Endothelial cell of umbilical vein (primary cell): ENCODE results near the gene SH3PXD2B. TPM values are rescaled to one million over a fixed set of nuclear protein-coding genes. Genes with fewer than 3 reads are reported as not detected.

ENCODE experiments used
- BruUV-seq: library from RNA; stranded (reverse); fragments of 400-500 nt; replicated peaks from 2 replicates; lab custom pipeline; 2021; lab: Mats Ljungman, UMichigan
- CTCF ChIA-PET: fragments of 300-600, 350-600 bp; sonication (Branson Sonifier 250); formaldehyde crosslinking; loops from one replicate; lab custom pipeline; 2021; ENCODE audit warnings: antibody characterized with exemption, inconsistent platforms; lab: Charles Lee
- POLR2A ChIA-PET: fragments of 300-600, 350-600 bp; sonication (Branson Sonifier 250); formaldehyde crosslinking; loops from one replicate; lab custom pipeline; 2021; ENCODE audit warnings: antibody characterized with exemption, inconsistent platforms; lab: Charles Lee
- DNase-seq: peaks from one replicate; pipeline ENCODE4 v3.0.0-alpha.2; 2011; ENCODE audit warnings: low read depth, low spot score
- FAIRE-seq: peaks from 2 replicates; lab custom pipeline; 2011; peaks lifted over from hg19 to GRCh38; lab: Jason Lieb, UNC
- H2AFZ ChIP-seq: 2 replicates; pipeline ENCODE4 v1.6.0; 2012; ENCODE audit warnings: low read depth, low read length, control low read depth, inconsistent platforms
- H3K27ac ChIP-seq: 2 replicates; pipeline ENCODE4 v1.5.1; 2011; ENCODE audit warnings: low read depth, mild to moderate bottlenecking, control low read depth, low read length, moderate library complexity; ENCODE audit not compliant: insufficient read depth
- H3K27me3 ChIP-seq, 2 experiments: 2 replicates each; pipeline versions ENCODE4 v1.6.0 to v1.6.1; 2011; ENCODE audit warnings: low read length in 2 of 2, mixed read lengths in 1 of 2; ENCODE audit not compliant: control insufficient read depth in 2 of 2, insufficient read depth in 2 of 2
- H3K36me3 ChIP-seq, 2 experiments: 2 replicates in 1 of 2; 3 replicates in 1 of 2; pipeline ENCODE4 v1.5.1; 2011; ENCODE audit warnings: low read length in 2 of 2, mild to moderate bottlenecking in 1 of 2, moderate library complexity in 1 of 2; ENCODE audit not compliant: control insufficient read depth in 2 of 2, insufficient read depth in 2 of 2; ENCODE audit errors: extremely low read depth in 1 of 2
- H3K4me1 ChIP-seq: 3 replicates; pipeline ENCODE4 v1.5.1; 2011; ENCODE audit warnings: mild to moderate bottlenecking, low read length; ENCODE audit not compliant: control insufficient read depth, insufficient read depth; ENCODE audit errors: extremely low read depth
- H3K4me2 ChIP-seq: 2 replicates; pipeline ENCODE4 v1.6.1; 2011; ENCODE audit warnings: low read length, control low read depth, mixed read lengths; ENCODE audit not compliant: insufficient read depth
- H3K4me3 ChIP-seq, 3 experiments: fragments of 200-600 bp in 1 of 3; sonication (generic), shearing (Covaris generic) in 1 of 3; replicated peaks in 1 of 3; 2 replicates each; pipeline ENCODE4 v1.5.1; 2011 to 2016; ENCODE audit warnings: control low read depth in 3 of 3, low read length in 3 of 3, mild to moderate bottlenecking in 2 of 3, inconsistent platforms in 1 of 3, low read depth in 1 of 3, moderate library complexity in 1 of 3; ENCODE audit not compliant: insufficient read depth in 1 of 3
- H3K79me2 ChIP-seq: 2 replicates; pipeline ENCODE4 v1.6.0; 2012; ENCODE audit warnings: low read length, inconsistent platforms; ENCODE audit not compliant: control insufficient read depth, insufficient read depth
- H3K9ac ChIP-seq: replicated peaks from 2 replicates; pipeline ENCODE3; 2011; ENCODE audit warnings: low read length, control low read depth; ENCODE audit not compliant: insufficient read depth; ENCODE audit errors: extremely low read depth
- H3K9me1 ChIP-seq: replicated peaks from 3 replicates; pipeline ENCODE4 v1.6.0; 2011; ENCODE audit warnings: mild to moderate bottlenecking, low read length; ENCODE audit not compliant: control insufficient read depth, insufficient read depth; ENCODE audit errors: extremely low read depth
- H3K9me3 ChIP-seq: replicated peaks from 2 replicates; pipeline ENCODE4 v1.5.1; 2012; ENCODE audit warnings: low read length, inconsistent platforms; ENCODE audit not compliant: control insufficient read depth, insufficient read depth
- H4K20me1 ChIP-seq: replicated peaks from 2 replicates; pipeline ENCODE3; 2011; ENCODE audit warnings: mild to moderate bottlenecking, low read length; ENCODE audit not compliant: control insufficient read depth, insufficient read depth; ENCODE audit errors: extremely low read depth
- EZH2 ChIP-seq: IDR thresholded peaks from 2 replicates; pipeline ENCODE4 v1.6.1; 2012; ENCODE audit warnings: borderline replicate concordance, low read depth, mild to moderate bottlenecking, moderate library complexity, low read length, inconsistent platforms; ENCODE audit not compliant: severe bottlenecking
- FOS ChIP-seq: IDR thresholded peaks from 2 replicates; pipeline ENCODE4 v1.6.1; 2011; ENCODE audit warnings: mild to moderate bottlenecking, low read length, moderate library complexity, borderline replicate concordance; ENCODE audit not compliant: insufficient read depth
- GATA2 ChIP-seq: IDR thresholded peaks from 2 replicates; pipeline ENCODE4 v1.7.0; 2011; ENCODE audit warnings: low read depth, mild to moderate bottlenecking, moderate library complexity, mixed read lengths, low read length; ENCODE audit not compliant: insufficient read length, insufficient read depth
- JUN ChIP-seq: IDR thresholded peaks from 2 replicates; pipeline ENCODE4 v1.6.1; 2011; ENCODE audit warnings: borderline replicate concordance, low read depth; ENCODE audit not compliant: insufficient read length, insufficient read depth
- MYC ChIP-seq: IDR thresholded peaks from one replicate; pipeline ENCODE4 v1.6.1; 2011; ENCODE audit warnings: mild to moderate bottlenecking, low read depth, low read length
- POLR2A ChIP-seq: IDR thresholded peaks from 2 replicates; pipeline ENCODE4 v1.6.1; 2012; ENCODE audit warnings: low read depth, mild to moderate bottlenecking, control low read depth, low read length
- POLR2AphosphoS5 ChIP-seq: IDR thresholded peaks from 2 replicates; pipeline ENCODE4 v1.6.1; 2012; ENCODE audit warnings: low read depth, mild to moderate bottlenecking, control low read depth, low read length, moderate library complexity; ENCODE audit not compliant: insufficient read depth
- dilution Hi-C: fragments of 300-500 bp; cut with MboI; formaldehyde crosslinking; loops from one replicate; pipeline ENCODE4 v1.15.0; 2019; ENCODE audit warnings: low sequenced_read_pairs; ENCODE audit not compliant: extremely low pct_ligation_motif_present
- intact Hi-C: fragments of 100-400 bp; cut with micrococcal nuclease; formaldehyde crosslinking; loops from one replicate; pipeline ENCODE4 v1.10.0; 2022
- polyA plus RNA-seq, 4 experiments: library from polyadenylated mRNA; depleted of rRNA in 3 of 4; stranded (reverse) in 3 of 4; unstranded in 1 of 4; fragments of >200 nt; gene quantifications; 2 replicates each; pipeline versions ENCODE4 v1.2.1 to v1.2.3, GENCODE V29; 2011 to 2012; ENCODE audit warnings: missing spikeins in 1 of 4
- total RNA-seq: library from RNA; stranded (reverse); gene quantifications from 2 replicates; pipeline ENCODE4 v1.2.3, GENCODE V29; 2021
- TF ChIP-seq, protein P1 (sequence below), 2 donors: IDR thresholded peaks; 1 replicate in 1 of 2; 2 replicates in 1 of 2; pipeline ENCODE4 v1.5.1; 2011; ENCODE audit warnings: low read length in 2 of 2, mild to moderate bottlenecking in 2 of 2, moderate library complexity in 2 of 2, control low read depth in 1 of 2, inconsistent platforms in 1 of 2, low read depth in 1 of 2; ENCODE audit not compliant: insufficient read depth in 1 of 2; ENCODE audit errors: extremely low read depth in 1 of 2
- TF ChIP-seq, protein P2 (sequence below): IDR thresholded peaks from 2 replicates; pipeline ENCODE4 v1.6.1; 2011; ENCODE audit not compliant: insufficient read depth, insufficient read length

SH3PXD2B gene
- total and polyA plus RNA-seq, 2 donors (not counting 3 experiments of a cell fraction or from before 2014, with no cell fraction given): 23.5 to 66.3 TPM

DNA sequence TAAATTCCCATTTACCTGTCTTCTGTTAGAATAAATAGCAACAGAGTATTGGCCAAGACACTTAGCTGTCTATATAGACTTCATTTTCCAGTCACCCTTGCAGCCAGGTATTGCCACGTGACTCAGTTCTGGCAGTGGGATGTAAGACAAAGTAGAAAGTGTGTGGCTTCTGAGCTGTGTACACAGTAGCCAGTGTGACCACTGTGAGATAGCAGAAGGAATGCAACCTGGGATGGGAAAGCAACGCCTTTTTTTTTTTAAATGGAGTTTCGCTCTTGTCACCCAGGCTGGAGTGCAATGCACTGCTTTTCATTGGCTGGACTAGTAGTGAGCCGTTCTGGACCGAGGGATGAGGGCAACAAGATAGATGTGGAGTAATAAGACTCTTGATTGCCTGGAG lies 106.2 kb downstream of the SH3PXD2B start:
- H3K4me1 ChIP-seq: no peaks in the 10 kb centered on the region
- no peak overlapping the region for H3K27ac ChIP-seq
- H3K4me3 ChIP-seq: no peak overlapping the region
- ChIA-PET CTCF (interaction anchor here (1.3 to 1.4 kb wide), 3 partner anchors 14 to 103 kb away, joined by 3 to 4 read pairs (median 3); no protein-coding TSS in a partner anchor), POLR2A (no interaction called here)
- dilution Hi-C loops (no loop called here), intact Hi-C loops (no loop called here)
- H3K27me3 ChIP-seq: no peaks in the 10 kb centered on the region
- no peaks in the 10 kb centered on the region for H3K9me1 ChIP-seq
- DNase-seq (no peak), FAIRE-seq (no peak)
- H3K79me2 ChIP-seq: no peaks in the 10 kb centered on the region
- H2AFZ ChIP-seq: no peak overlapping the region
- no peaks in the 10 kb centered on the region for H4K20me1 ChIP-seq
- no peak overlapping the region for H3K4me2 ChIP-seq
- H3K9me3 ChIP-seq: no peaks in the 10 kb centered on the region
- no TSS peak for BruUV-seq
- H3K9ac ChIP-seq: no peak overlapping the region
- peaks cover 10 to 30% of the 10 kb centered on the region in 2 experiments for H3K36me3 ChIP-seq
- no peak for TF ChIP-seq POLR2AphosphoS5
- no peak for TF ChIP-seq EZH2
- no peak for TF ChIP-seq MYC
- no peak for TF ChIP-seq POLR2A
- TF ChIP-seq GATA2: no peak
- no peak for TF ChIP-seq FOS
- TF ChIP-seq, protein P1, sequence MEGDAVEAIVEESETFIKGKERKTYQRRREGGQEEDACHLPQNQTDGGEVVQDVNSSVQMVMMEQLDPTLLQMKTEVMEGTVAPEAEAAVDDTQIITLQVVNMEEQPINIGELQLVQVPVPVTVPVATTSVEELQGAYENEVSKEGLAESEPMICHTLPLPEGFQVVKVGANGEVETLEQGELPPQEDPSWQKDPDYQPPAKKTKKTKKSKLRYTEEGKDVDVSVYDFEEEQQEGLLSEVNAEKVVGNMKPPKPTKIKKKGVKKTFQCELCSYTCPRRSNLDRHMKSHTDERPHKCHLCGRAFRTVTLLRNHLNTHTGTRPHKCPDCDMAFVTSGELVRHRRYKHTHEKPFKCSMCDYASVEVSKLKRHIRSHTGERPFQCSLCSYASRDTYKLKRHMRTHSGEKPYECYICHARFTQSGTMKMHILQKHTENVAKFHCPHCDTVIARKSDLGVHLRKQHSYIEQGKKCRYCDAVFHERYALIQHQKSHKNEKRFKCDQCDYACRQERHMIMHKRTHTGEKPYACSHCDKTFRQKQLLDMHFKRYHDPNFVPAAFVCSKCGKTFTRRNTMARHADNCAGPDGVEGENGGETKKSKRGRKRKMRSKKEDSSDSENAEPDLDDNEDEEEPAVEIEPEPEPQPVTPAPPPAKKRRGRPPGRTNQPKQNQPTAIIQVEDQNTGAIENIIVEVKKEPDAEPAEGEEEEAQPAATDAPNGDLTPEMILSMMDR (IDR thresholded peaks at IDR 0.05; ENCODE audit: extremely low read depth in 1 of 2, insufficient read depth in 1 of 2, low read depth in 1 of 2, low read length in 2 of 2): no peak
- TF ChIP-seq, protein P2, sequence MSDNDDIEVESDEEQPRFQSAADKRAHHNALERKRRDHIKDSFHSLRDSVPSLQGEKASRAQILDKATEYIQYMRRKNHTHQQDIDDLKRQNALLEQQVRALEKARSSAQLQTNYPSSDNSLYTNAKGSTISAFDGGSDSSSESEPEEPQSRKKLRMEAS: no peak
- no peak for TF ChIP-seq JUN
